ENCODE data around the gene HSD17B2.

DNA sequence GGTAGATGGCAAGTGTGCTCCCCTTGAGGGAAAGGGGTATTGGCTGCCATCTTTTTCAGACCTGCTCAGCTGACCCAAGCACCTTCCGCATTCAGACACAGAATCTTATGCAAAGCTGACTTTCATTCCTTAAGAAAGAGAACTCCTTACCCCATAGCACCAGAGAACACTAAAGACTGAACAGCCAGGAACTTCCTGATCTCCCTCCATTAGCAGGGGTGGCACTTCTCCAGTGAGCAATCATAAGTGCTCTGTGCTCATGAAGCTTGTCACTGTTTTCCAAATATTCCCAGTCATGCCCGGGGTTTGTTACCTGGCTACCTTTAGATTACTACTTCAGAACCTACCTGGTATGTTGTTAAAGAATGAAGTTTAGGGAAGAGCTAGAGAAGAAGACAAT lies 11.9 kb downstream of the HSD17B2 start:
- TF ChIP-seq CTCF (IDR thresholded peaks at IDR 0.05 in 4 of 5, conservative IDR thresholded peaks at IDR 0.05 in 1 of 5) = no peak
- no peak for TF ChIP-seq POLR2A (IDR thresholded peaks at IDR 0.05)

Measured in gastrocnemius medialis (tissue), 4 donors.